HG03432 (cell line): ENCODE data around the gene WIZ.
A peak's percentile ranks its signal among the peaks of the same experiment; 100 is the strongest.
"Not testable (repeated sequence)": the region's sequence is repeated elsewhere in the genome, so short reads cannot be mapped to it uniquely, and the experiment has no call there.

Source experiments
- ATAC-seq: cut with Tn5 transposase; IDR thresholded peaks from one replicate; pipeline ENCODE4 v1.9.1; 2021; ENCODE audit warnings: mild to moderate bottlenecking, moderate library complexity; ENCODE audit not compliant: unreplicated experiment

Gene WIZ

GRCh38 chr19:15404780-15405211 is 45.0 kb downstream of the WIZ start:
- no peak for ATAC-seq

DNA sequence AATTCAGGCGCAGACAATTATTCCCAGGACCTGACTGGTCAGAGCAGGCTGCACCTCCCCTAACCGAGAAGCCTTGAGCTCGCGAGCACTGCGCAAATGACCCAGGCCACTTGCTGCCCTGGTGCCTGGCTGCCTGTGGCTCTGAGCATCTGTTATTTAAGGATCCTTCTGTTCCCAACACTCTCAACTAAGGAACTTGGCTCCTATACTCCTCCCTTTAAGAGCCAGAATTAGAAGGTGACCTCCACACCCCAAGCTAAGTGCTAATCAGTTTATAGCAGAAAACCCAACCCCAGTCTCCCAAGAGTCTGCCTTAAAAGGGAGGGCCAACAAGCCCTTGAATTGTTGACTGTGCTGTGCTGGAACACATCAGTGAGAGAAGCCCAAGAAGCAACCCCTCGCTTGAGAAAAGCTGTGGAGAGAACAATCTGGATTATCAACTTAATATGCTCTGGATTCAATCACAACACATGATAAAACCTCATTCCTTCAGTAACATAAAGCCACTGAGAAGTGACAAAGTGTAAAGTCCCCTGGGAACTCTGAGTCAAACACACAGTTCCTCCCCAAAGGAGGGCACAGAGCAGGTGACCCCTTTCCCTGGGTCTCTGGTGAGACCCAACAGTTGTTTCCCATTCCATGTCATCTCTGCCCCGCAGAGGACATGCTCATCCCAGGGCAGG is 45.5 kb downstream of the WIZ start:
- no peak for ATAC-seq

DNA sequence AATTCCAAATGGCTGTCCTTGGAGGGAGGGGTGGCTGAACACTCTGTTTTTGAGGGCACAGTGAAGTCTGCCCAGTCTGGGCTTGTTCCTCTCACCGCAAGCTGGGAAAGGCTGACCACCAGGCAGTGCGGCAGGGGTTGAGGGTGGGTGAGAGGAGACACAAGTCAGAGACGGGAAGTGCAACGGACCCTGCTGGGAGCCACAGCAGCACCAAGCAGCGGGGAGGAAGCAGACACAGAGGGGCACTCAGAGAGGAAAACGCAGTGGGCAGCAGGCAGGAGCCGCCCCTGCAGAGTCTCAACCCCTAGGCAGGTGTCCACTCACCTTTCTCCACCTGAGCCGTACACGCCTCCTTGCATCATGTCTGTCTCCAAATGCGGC is 46.6 kb downstream of the WIZ start:
- ATAC-seq: no peak

GRCh38 chr19:15402411-15403150 is 47.2 kb downstream of the WIZ start:
- ATAC-seq: no peak

- ATAC-seq: no peak
Observed at GRCh38 chr19:15401397-15401710, 48.4 kb downstream of the WIZ start.

DNA sequence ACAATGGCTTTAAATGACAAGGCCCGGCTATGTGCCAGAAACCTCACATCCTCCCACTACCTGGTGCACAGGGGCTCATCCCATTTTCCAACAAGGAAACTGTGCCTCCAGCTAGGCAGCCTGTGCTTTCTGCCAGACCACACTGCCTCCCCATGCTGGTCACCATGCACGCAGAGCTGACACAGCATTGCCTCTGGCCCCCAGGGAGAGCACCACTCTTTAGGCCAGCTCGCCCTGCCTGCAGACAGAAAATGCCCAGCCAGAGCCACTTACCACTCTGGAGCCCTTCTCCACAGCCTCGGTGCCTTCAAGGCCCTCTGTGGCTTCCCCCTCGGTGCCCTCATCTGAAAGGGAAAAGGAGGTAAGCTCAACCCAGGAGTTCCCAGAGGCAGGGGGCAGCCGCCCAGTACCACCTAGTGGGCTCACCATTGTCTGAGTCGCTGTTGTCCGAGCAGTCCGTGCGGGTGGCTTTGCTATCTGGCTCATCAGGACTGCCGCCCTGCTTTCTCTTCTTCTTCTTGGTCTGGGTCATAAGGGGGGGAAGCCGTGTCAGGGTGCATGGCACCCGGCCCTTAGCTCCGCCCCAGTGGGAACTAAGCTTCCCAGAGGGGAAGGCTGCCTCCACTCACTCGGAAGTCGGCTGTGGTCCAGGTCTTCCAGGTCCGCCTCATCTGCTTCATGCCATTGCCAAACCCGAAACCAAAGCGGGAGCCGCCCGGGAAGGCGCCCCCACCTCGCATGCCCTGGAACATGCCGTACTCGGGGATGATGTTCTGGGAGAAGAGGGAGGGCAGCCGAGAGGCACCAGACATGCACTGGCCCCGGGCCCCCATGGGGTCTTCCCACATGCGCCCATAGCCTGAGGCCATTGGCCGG is 49.0 kb downstream of the WIZ start:
- ATAC-seq: no peak

GRCh38 chr19:15399635-15400034 is 50.1 kb downstream of the WIZ start:
- no peak for ATAC-seq

DNA sequence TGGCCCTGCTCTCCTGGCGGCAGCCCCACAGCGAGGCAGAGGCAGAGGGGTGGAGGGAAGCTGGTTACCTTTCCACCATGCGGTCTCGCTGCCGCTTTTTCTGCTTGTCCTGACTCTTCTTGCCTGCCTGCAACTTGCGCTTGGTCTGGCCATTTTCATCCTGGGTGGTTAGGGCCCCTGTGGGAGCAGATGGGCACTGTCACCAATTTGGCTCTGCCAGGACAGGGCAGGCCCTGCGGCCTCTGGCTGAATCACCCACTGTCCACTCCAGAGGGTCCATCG is 50.6 kb downstream of the WIZ start:
- ATAC-seq: no peak

DNA sequence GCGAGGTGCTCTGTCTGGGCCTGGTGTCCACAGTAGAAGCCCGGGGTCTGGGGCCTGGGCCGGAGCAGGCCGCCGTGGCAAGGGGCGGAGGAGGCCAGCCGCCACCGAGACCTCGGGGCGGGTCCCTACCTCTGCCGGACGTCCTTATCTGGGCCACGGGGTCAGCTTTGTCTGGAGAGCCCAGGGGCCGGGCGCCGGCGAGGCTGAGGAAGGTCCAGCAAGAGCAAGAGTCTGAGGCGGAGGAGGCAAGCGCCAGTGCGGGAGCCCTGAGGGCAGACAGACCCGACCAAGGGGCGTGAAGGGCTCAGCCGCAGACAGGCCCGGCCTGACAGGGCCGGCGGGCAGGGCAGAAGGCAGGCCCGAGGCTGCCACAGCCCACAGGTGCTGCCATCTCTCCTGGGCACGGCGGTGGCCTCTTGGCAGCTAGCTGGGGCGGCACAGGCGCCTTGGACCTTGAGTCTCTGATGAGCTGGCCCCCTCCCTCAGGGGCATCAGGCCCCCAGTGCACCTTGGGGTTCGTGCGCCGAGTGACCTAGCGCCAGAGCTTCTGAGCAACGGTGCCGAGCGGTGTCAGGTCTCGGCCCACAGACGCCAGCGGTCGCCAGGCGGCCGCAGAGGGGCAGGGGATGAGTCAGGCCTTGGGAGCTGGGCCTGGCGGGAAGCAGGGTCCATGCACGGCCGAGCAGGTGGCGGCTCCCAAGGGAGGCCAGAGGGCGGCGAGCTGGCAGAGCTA is 51.1 kb downstream of the WIZ start:
- ATAC-seq: no peak

GRCh38 chr19:15397782-15398181 is 52.0 kb downstream of the WIZ start:
- no peak for ATAC-seq

DNA sequence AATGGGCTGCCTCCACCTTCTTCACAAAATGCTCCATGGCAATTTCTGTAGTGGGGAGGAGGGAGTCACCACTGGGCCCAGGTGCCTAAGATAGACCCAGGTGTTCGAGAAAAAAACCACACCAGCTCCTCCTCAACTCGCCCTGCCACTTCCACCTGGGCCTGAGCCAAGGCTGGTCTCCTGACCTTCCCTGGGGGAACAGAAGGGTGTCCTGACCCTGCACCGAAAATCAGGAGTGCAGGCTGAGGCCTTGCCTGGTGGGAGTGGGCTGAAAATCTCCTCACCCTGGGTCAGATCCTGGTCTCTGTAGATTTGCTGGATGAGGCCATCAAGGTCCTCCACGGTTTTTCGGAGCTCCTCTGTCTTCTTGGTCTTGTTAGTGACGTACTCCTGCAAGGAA is 52.5 kb downstream of the WIZ start:
- ATAC-seq: no peak

DNA sequence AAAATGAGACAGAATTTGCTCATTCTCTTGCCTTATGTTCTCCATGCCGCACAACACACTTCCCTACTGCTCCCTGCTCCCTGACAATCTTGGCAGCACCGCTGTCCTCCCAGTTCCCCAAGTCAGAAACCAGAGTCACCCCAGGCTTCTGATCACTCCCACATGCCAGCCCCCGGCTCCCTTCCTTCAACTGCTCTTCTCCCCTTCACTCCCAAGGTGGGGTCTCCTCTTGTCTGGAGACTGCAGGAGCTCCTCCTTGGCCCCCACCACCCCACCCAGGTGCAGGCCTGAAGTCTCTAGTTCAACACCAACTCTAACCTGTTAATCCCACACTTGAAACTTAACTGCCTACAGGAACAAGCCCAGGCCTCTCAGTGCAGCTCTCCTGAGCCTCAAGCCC is 53.3 kb downstream of the WIZ start:
- ATAC-seq: no peak

DNA sequence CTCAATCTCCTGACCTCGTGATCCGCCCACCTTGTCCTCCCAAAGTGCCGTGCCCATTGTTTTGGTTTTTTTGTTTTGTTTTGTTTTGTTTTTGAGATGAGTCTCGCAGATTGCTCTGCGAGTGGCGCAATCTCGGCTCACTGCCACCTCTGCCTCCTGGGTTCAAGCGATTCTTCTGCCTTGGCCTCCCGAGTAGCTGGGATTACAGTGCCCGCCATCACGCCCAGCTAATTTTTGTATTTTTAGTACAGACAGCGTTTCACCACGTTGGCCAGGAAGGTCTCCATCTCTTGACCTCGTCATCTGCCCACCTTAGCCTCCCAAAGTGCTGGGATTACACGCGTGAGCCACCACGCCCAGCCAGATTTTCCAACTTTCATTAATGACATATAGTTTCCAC is 54.5 kb downstream of the WIZ start:
- ATAC-seq: not testable (repeated sequence)

GRCh38 chr19:15394426-15394825 is 55.3 kb downstream of the WIZ start:
- ATAC-seq: no peak

- ATAC-seq: no peak
Observed at GRCh38 chr19:15393963-15394362, 55.8 kb downstream of the WIZ start.

DNA sequence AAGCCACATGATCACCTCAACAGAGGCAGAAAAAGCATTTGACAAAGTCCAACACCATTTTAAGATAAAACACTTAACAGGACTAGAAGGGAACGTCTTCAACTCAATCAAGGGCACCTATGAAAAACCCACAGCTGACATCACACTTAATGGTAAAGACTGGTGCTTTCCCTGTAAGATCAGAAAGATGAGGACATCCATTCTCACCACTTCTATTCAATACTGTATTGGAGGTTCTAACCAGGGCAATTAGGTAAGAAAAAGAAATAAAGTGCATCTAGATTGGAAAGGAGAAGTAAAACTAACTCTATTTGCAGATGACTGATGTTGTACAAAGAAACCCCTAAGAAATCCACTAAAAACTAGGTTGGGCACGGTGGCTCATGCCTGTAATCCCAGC is 58.9 kb downstream of the WIZ start:
- no peak for ATAC-seq

GRCh38 chr19:15381864-15382263 is 67.9 kb downstream of the WIZ start:
- no peak for ATAC-seq

- ATAC-seq: no peak
Observed at GRCh38 chr19:15381429-15381828, 68.3 kb downstream of the WIZ start.

- ATAC-seq: peak; percentile 33
Observed at GRCh38 chr19:15379999-15380647, 69.6 kb downstream of the WIZ start.

DNA sequence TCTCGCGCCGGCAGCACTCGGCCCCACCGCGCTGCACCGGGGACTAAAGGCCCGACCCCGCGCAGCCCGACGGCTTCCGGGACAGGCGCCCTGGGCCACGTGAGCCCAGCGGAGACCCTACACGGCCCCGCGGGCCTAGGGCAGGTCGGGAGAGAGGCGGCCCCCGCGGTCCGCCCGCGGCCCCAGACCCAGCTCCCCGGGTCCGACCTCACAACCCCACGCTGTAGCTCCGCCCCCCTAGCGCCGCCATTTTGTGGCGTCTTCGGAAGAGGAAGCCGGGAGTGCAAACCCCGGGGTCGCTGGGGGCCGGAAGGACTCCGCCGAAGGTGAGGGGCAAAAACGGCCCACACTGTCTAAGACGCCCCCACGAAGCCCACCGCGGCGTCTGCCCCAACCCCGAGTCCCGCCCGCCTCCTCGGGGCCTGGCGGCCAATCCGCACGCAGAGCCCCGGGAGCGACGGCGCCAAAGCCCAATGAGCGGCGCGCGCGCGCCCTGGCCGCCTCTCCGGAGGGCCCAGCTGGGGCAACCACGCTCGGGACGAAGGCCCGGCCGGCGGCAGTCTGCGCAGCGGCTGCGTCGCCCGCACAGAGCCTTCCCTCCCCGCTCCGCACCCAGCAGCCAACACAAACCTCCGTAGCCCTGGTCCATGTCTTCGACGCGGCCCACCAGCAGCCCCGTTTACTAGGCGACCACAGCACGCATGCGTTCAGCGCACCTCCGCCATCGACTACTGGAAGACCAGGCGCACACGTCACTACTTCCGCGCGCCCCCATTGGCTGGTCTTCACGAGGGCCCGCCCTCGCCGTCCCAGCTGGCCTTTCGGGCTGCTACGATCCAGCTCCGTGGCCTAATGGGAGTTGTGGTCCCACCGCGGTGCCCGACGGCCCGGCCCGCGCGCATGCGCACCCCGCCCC is 70.4 kb downstream of the WIZ start, which contains the start of gene AKAP8:
Gene AKAP8 (minus strand): TSS at position 705 of the 916 bp plus-strand sequence. CDS start 56 bp downstream, at position 649.
- ATAC-seq: peak; percentile 85
